Mesodermal cell (in vitro differentiated cells): ENCODE measurements around the gene CPOX.
"Not testable (repeated sequence)": the region's sequence is repeated elsewhere in the genome, so short reads cannot be mapped to it uniquely, and the experiment has no call there.

Experiments used
- H3K27ac ChIP-seq: 2 replicates; pipeline ENCODE4 v1.7.0; 2013; ENCODE audit warnings: mild to moderate bottlenecking, low read depth, low read length, moderate library complexity; ENCODE audit not compliant: severe bottlenecking
- H3K36me3 ChIP-seq: 2 replicates; pipeline ENCODE4 v1.7.1; 2013; ENCODE audit warnings: mild to moderate bottlenecking, low read length, moderate library complexity; ENCODE audit not compliant: control insufficient read depth, insufficient read depth
- H3K4me1 ChIP-seq: one replicate; pipeline ENCODE4 v1.7.1; 2013; ENCODE audit warnings: mild to moderate bottlenecking, low read length; ENCODE audit not compliant: insufficient read depth, control insufficient read depth, poor library complexity, severe bottlenecking
- H3K4me3 ChIP-seq: 2 replicates; pipeline ENCODE4 v1.7.0; 2013; ENCODE audit warnings: low read length, control low read depth, mild to moderate bottlenecking; ENCODE audit not compliant: insufficient read depth, poor library complexity, severe bottlenecking; ENCODE audit errors: extremely low read depth
- H3K9me3 ChIP-seq: 2 replicates; pipeline ENCODE4 v1.7.1; 2013; ENCODE audit warnings: mild to moderate bottlenecking, low read length, moderate library complexity; ENCODE audit not compliant: control insufficient read depth
- WGBS, 2 experiments: methylation state at CpG; one replicate each; pipeline ENCODE4 v1.1.5; 2013; ENCODE audit warnings: missing lambda C conversion rate in 2 of 2; ENCODE audit not compliant: insufficient coverage in 2 of 2; 5-methylcytosine and 5-hydroxymethylcytosine counted together

The CPOX gene

DNA sequence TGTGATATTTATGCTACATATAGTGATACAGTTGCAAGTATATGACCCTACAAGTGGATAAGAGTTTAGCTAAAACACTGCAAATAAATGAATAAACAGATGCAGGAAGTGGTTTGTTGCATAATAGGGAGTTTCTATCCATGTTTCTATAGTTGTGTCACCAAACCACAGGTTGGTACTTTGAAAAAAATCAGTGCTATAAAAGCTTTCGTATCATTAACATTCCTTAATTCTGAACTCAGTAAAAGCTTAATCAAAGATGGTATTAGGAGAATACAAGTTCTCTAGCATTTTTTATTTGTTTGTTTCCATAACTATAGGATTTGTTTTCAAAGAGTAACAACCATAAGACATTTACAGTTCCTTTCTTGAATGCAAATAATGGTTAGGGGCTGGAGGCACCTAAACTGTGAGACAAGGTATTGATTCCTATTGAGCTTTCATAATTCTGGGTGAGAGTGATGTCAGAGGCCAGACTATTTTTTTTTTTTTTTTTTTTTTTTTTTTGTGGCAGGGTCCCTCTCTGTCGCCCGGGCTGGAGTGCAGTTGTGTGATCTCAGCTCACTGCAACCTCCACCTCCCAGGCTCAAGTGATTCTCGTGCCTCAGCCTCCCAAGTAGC, 29.6 kb downstream of the CPOX start:
- 60 to 93% methylated on average over 1 to 3 of the region's 4 CpGs for WGBS, 2 experiments
- no peak overlapping the region for H3K27ac ChIP-seq
- no peaks in the 10 kb centered on the region for H3K4me1 ChIP-seq
- no peaks in the 10 kb centered on the region for H3K9me3 ChIP-seq
- no peak overlapping the region for H3K4me3 ChIP-seq
- no peaks in the 10 kb centered on the region for H3K36me3 ChIP-seq

DNA sequence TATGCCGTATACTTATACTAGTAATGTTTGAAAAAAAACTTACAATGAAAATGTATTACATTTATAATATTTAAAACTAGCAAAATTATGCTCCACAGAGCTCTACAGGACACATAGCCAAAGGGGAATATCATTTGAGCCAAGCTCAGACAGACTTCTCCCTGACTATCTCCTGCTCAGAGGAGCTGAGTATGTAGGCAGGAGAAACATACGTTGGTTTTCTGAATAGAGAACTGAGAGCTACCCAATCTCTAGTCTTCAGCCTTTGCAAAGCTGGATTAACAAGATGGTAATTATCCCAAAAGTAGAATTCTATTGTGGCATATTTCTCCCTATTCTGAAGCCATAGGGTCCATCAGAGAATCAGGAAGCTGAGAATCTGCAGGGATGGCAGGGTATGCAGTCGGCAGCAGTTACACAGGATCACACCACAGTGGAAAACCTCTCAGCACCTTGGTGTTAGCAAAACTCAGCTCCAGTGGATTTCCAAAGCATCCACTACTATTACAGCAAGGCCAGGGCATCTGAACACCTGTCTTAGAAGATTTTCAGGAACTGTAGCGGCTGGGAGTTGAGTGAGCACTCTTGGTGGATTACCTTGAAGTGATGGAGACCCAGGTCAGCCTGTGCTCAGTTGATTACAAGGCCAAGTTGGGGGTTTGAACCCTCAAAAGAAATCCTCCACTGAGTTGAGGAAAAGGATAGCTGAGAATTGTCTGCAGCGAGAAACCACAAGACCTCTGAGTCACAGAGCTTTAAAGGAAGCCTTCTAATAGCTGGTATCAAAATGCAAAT, 31.5 kb downstream of the CPOX start:
- H3K36me3 ChIP-seq, result no peaks in the 10 kb centered on the region
- H3K4me3 ChIP-seq, result no peak overlapping the region
- WGBS, 2 experiments, result 93 to 100% methylated on average over 1 to 2 of the region's 5 CpGs
- H3K4me1 ChIP-seq, result no peaks in the 10 kb centered on the region
- H3K27ac ChIP-seq, result no peak overlapping the region
- no peaks in the 10 kb centered on the region for H3K9me3 ChIP-seq

DNA sequence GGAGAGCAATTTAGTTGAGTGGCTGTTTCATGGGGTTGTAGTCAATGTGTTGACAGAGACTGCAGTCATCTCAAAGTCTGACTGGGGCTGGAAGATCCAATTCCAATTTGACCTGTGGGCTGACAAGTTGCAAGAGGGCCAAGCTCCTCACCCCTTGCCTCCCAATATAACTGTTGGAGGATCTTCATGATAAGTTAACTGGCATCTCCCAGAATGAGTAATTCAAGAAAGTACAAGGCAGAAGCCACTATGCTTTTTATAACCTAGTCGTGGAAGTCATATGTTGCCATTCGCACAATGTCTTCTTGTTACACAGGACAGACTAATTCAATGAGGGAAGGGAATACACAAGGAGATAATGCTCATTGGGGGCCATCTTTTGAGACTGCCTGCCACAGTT, 32.5 kb downstream of the CPOX start:
- no peak overlapping the region for H3K4me3 ChIP-seq
- H3K27ac ChIP-seq, result no peak overlapping the region
- no peaks in the 10 kb centered on the region for H3K4me1 ChIP-seq
- H3K36me3 ChIP-seq, result no peaks in the 10 kb centered on the region
- H3K9me3 ChIP-seq, result no peaks in the 10 kb centered on the region
- WGBS, 2 experiments, result 82 to 100% methylated on average over 2 of the region's 2 CpGs

DNA sequence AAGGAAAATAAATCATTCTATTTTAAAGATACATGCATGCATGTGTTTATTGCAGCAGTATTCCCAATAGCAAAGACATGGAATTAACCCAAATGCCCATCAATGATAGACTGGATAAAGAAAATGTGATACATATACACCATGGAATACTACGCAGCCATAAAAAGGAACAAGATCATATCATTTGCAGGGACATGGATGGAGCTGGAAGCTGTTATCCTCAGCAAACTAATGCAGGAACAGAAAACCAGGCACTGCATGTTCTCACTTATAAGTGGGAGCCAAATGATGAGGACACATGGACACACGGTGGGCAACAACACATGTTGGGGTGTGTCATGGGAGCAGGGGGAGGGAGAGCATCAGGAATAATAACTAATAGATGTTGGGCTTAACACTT, 33.6 kb downstream of the CPOX start:
- H3K36me3 ChIP-seq, H3K9me3 ChIP-seq, H3K27ac ChIP-seq, H3K4me3 ChIP-seq, H3K4me1 ChIP-seq: not testable (repeated sequence)
- WGBS, 2 experiments, result 100% methylated on average over 1 of the region's 2 CpGs; no CpG with 5 or more reads in 1 of the 2 experiments

DNA sequence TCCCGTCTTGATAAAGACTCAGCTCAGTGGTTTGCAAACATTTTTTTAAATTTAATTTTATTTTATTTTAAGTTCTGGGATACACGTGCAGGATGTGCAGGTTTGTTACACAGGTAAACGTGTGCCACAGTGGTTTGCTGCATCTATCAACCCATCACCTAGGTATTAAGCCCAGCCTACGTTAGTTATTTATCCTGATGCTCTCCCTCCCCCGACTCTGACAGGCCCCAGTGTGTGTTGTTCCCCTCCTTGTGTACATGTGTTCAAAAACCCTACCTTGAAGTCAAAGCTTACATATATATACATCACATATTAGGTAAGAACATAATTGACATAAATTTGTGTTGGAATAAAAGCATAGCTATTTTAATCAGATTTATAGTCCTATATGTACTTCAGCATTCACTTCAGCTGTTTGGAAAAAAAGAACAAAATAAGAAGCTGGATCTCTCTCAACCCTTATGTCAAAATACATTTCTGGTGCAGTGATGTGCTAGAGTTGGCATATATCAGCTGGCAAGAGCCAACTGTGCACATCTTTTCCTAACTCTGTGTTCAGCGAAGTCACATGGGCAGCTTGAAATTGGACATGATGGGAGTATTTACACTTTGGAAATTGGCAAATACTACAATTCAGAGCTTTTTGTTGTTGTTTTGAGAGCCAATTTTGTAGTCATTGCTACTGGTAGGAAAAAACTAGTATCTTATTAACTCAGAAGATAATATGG, 35.1 kb downstream of the CPOX start:
- 72 to 88% methylated on average over 2 to 4 of the region's 6 CpGs for WGBS, 2 experiments
- Histone ChIP-seq H3K27ac (no peak overlapping the region), H3K9me3 (no peaks in the 10 kb centered on the region), H3K4me3 (no peak overlapping the region), H3K36me3 (no peaks in the 10 kb centered on the region), H3K4me1 (no peaks in the 10 kb centered on the region)

DNA sequence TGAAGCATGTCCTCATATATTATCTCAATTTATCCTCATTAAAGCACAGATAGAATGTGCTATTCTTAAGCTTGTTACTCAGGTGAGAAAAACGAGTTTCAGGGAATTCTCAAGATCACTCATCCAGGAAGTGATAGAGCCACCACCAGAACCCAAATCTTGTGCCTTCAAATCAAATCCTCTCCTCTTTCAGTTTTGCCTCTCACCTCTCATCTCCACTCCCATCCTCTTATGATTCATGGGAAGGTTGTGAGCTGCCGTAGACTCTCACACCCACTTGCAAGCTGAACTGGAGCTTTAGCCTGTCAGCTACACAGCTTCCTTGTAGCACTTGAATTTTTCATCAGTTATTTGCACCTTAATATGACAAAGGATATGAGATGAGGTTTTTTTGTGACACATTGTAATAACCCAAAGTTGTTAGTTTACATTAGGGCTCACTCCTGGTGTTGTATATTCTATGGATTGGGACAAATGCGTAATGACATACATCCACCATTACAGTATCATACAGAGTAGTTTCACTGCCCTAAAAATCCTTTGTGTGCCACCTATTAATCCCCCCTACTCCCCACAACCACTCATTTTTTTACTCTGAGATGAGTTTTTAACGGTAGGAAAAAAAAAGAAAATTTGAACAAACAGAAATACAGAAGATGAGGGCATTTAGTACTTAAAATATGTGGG, 35.9 kb downstream of the CPOX start:
- H3K4me1 ChIP-seq, result no peaks in the 10 kb centered on the region
- H3K4me3 ChIP-seq, result no peak overlapping the region
- no peaks in the 10 kb centered on the region for H3K9me3 ChIP-seq
- 76 to 100% methylated on average over 1 to 2 of the region's 4 CpGs for WGBS, 2 experiments
- H3K36me3 ChIP-seq, result no peaks in the 10 kb centered on the region
- no peak overlapping the region for H3K27ac ChIP-seq

DNA sequence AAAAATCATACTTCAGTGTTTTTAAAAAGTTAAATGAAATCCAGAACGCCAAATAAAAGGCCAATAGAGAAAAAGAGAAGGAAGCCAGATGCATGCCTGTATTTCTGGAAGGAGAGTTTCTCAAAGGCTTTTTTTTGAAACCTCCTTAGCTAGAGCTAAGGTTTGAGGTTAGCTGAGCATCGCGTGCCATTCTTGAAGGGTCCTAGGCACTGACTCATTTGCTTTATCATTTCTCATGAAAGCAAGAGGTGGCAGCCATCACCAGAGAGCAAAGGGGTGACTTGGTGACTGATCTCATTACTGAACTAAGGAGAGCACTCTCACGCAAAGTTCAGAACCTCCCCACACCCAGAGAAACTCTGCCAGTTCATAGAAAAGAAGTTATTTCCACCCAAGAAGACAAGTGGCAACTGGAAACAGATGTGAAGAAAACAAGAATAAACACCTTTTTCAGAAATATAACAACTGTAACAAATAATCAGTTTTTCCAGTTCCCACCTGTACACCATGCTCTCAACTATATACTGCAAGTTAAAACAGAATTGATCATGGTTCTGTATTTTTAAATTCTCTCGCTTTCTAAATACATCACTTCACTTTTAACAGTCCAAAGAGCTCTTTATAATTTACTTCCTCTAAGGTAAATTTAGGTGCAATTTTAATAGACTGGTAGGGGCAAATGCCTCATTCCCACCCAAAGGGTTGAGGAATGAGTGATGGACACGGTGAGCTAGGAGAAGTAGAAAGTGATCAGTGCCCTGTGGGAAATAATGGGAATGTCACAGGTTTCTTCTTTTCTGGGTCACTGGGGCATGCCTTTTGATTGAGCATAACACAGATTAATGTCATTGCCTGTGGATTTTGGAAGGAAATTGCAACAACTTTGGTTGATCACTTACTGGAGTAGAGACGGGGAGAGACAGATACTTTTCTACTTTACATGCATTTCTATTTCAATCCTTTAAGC, 37.0 kb downstream of the CPOX start:
- no peaks in the 10 kb centered on the region for H3K4me1 ChIP-seq
- no peaks in the 10 kb centered on the region for H3K36me3 ChIP-seq
- no peaks in the 10 kb centered on the region for H3K9me3 ChIP-seq
- WGBS, 2 experiments, result 81 to 90% methylated on average over 3 to 4 of the region's 7 CpGs
- H3K4me3 ChIP-seq, result no peak overlapping the region
- H3K27ac ChIP-seq, result no peak overlapping the region

DNA sequence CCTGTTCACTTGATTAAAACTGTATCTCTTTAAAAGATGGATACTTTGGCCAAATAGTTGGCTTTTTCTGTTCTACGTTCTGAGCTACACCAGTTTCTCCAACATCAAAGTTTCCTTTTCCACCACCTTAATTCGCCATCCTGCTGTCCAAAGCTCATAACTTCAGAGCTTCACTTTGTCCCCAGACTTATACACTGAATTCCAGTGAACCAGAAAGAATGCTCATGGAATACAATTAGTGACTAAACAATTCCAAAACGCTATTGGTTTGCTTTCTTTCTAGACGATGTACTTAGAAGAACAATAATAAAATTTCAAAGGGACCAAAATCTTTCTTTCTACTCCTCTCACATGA, 38.4 kb downstream of the CPOX start:
- H3K36me3 ChIP-seq, result no peaks in the 10 kb centered on the region
- H3K27ac ChIP-seq, result no peak overlapping the region
- WGBS, 2 experiments, result 20 to 92% methylated on average over 1 of the region's 4 CpGs
- H3K4me1 ChIP-seq, result no peaks in the 10 kb centered on the region
- no peak overlapping the region for H3K4me3 ChIP-seq
- no peaks in the 10 kb centered on the region for H3K9me3 ChIP-seq

DNA sequence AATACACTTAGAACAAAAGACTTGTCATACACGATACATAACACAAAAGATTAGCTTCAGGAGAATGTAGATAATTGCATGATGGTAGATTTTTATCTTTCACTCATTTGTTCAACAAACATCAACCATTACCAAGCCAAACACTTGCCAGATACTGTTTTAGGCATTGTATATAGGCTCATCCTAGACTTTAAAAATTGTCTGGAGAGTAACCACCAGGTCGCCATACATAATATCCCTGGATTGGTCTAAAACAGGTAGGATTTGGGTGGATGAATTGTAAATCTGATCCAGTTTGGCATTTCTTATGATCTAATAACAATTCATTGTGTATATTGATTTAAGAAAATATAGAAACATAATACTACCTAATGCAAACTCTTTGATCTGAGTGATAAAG, 38.8 kb downstream of the CPOX start:
- no peaks in the 10 kb centered on the region for H3K9me3 ChIP-seq
- no peaks in the 10 kb centered on the region for H3K4me1 ChIP-seq
- no CpG with 5 or more reads among the region's 2 CpGs for WGBS, 2 experiments
- no peak overlapping the region for H3K4me3 ChIP-seq
- no peaks in the 10 kb centered on the region for H3K36me3 ChIP-seq
- H3K27ac ChIP-seq, result no peak overlapping the region

DNA sequence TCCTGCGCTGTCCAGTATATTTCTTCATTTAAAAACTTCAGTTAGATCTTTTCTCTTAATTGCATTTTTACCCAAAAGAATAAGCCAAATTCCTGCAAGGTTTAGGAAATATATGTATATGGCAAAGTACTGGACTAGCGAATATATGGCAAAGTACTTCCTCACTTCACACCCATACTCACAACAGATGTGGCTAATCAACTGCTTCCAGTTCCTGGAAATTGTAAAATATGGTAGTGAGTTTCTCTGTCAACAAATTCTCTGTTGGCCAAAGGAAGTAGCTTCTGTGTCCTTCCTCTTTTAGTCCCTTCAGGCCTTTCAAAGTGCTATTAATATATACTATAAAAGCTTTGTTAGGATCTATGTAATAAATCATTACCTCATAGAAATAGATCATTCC, 39.7 kb downstream of the CPOX start:
- Histone ChIP-seq H3K4me1 (no peaks in the 10 kb centered on the region), H3K4me3 (no peak overlapping the region), H3K9me3 (no peaks in the 10 kb centered on the region), H3K36me3 (no peaks in the 10 kb centered on the region), H3K27ac (no peak overlapping the region)
- WGBS, 2 experiments, result 100% methylated on average over 1 of the region's 2 CpGs; no CpG with 5 or more reads in 1 of the 2 experiments
